ENCODE measurements around the gene RNPEPL1.
A peak's percentile ranks its signal among the peaks of the same experiment; 100 is the strongest.
"Not testable (repeated sequence)": the region's sequence is repeated elsewhere in the genome, so short reads cannot be mapped to it uniquely, and the experiment has no call there.

The RNPEPL1 gene

GRCh38 chr2:240539906-240540305 lies 28.4 kb upstream of the RNPEPL1 start:
- no peak for DNase-seq

- DNase-seq, result no peak
Measured at GRCh38 chr2:240551288-240551687, 17.0 kb upstream of the RNPEPL1 start.

DNA sequence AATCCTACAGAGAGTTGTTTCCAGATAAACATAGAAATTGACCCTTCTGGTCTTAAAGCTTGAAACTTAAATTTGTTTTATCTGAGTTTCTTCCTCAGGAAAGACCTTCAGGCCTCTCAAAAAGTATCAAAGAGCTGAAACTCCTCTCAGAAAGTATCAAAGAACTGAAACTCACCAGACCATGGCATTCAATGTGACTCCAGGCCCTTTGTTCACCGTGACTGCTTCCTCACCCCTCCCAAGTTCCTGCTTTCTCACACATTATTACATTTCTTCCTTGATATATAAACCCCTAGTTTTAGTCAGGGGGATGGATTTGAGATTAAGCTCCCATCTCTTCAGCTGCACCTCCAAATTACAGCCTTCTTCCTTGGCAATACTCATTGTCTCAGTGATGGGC lies 16.5 kb upstream of the RNPEPL1 start:
- DNase-seq, result no peak

- DNase-seq, result no peak
Measured at GRCh38 chr2:240553956-240554480, 14.3 kb upstream of the RNPEPL1 start.

DNA sequence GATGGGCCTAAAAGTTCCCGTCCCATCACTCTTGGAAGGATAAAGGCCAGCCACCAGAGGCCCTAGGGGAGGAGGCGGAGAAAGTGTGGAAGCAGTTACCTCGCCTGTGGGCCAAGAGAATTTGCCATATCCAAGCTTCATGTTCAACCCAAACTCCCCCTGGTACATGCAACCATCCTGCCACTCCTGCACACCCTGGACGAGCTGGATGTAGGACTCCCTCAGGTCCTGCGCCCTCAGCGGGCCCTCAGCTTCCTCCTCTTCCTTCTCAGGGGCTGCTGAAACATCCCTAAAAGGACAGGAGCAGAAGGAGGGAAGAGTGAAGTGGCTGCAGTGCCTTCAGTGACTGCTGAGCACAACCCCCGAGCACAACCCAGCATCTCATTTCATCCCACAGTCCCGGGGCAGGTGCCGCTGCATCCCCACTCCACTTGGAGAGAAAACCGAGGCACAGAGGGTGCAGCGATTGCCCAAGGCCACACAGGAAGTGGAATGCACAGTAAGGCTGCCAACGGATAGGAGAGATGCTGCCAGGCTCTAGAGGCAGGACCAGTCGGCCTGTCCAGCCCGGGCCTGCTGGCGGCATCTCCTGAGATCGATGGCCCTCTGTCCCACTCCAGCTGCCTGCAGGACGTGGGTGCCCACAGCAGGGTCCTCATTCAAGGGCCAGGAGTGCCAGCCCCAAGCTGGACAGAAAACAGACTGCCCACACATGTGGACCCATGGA lies 13.4 kb upstream of the RNPEPL1 start:
- no peak for DNase-seq

- DNase-seq, result no peak
Measured at GRCh38 chr2:240555541-240556250, 12.6 kb upstream of the RNPEPL1 start.

DNA sequence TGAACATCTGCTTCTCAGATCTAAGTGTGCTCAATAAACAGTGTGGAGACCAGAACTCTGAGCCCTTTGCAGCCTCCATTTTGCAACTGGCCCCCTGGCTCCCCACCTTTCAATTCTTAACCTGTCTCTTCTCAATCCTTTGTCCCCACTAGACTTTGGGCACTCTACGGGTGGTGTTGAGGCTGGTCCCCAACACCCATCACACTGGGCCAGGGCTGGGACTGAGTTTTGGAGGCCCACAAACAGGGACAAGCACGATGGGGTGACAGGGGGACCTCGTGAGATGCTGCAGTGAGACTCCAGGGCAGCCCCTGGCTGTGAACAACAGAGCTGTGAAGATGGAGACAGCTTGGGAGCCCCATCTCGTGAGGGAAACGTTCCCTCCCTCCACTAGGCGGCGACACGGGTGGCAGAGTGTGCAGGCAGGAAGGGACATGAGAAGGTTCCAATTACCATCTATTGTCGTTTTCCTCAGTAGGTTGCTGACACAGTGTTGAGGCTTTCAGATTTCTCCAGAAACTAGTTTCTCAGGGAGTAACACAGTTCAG lies 11.7 kb upstream of the RNPEPL1 start:
- no peak for DNase-seq

DNA sequence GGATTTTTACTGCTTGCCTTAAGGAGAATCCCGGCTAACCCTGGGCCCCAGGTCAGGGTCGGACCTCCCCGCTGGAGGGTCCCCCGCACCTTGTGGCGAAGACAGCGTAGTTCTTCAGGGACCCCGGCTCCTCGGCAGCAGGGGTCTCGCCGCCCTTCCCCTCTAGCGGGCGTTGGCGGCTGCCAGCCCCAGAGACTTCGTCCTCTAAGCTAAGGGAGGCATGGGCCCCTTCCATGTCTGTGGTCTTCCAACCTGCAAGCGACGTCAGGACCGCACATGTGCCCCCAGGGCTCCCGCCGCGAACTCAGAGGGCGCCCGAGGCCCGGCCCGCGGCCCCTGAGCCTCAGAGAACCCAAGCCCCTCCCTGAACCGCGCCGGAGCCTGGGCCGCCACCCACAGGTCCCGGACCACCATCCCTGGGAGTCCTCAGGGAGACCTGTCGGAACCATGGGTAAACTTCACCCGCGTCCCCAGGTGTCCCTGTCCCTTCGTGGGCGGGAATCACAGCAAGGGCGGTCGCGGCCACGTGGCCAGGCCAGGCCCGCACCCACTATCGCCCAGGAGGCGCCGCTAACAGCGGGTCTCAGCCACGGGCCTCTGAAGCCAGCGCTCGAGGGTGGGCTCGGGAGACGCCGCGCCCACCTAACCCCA lies 11.1 kb upstream of the RNPEPL1 start:
- no peak for DNase-seq

DNA sequence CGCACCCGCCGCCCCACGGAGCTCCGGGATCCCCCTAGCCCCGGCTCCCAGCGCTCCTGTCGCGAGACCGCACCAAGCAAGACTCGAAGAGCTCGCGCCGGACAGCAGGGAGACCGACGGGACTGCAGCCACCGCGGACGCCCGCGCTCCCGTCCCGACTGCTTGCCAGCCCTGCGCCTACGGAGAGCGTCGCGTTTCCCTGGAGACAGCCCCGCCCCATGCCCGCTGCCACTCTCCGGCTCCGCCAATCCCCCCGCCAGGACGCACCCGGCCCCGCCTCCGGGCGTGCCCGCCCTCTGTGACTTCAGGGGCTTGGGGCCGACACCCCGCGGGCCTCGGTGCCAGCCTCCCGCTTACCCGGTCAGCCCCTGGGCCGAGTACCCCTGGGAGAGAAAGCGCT lies 10.5 kb upstream of the RNPEPL1 start, which contains the start of gene ANKMY1:
TSS of gene ANKMY1 (minus strand) at position 181 of the 400 bp plus-strand sequence. CDS start 653 bp downstream, outside the sequence.
- no peak for DNase-seq

GRCh38 chr2:240558236-240558761 lies 10.0 kb upstream of the RNPEPL1 start:
- no peak for DNase-seq

DNA sequence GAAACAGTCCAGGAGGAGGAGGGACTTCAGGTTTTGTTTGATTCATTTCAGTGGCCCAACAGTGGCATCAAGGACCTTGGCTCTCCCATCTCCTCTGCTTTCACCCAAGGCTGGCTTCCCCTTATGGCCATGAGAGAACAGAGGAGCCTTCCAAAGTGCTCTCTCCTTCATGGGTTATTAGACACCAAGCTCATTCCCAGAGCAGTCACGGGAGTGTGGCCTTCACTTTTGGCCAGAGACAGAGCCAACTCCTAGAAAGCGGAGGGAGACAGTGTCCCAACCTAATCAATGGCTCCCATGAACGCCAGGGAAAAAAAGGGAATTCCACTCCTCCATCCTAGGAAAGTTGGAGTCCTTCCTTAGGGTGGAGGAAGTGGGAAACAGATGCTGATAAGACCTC lies 9.0 kb upstream of the RNPEPL1 start:
- DNase-seq, result no peak

DNA sequence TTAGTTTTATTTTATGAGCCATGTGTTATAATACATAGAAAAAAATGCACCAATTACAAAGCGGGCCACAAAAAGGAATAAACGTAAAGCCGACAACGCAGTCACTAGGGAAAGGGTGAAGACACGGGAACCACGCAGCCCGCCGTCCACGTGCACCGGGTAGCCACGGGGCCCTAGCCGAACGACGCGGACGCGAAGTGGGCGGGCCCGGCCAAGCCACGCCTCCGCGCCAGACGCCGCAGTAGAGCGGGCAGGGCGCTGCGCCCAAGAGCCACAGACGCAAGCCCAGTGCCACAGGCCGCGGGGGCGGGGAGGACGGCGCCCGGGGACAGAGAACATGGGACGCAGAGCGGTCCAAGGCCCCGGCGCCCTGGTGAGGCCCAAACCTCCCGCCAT lies 8.2 kb upstream of the RNPEPL1 start, which contains the start of gene DUSP28:
TSS of gene DUSP28 (plus strand) at position 274 of the 396 bp plus-strand sequence. CDS start 328 bp downstream, outside the sequence.
- peak; percentile 61 for DNase-seq

GRCh38 chr2:240560480-240561324 lies 7.6 kb upstream of the RNPEPL1 start:
- peak; percentile 84 for DNase-seq

- DNase-seq, result no peak
Measured at GRCh38 chr2:240561325-240561971, 6.8 kb upstream of the RNPEPL1 start.

GRCh38 chr2:240563231-240563630 lies 5.1 kb upstream of the RNPEPL1 start:
- DNase-seq, result not testable (repeated sequence)

- DNase-seq, result no peak
Measured at GRCh38 chr2:240563951-240564560, 4.2 kb upstream of the RNPEPL1 start.

- no peak for DNase-seq
Measured at GRCh38 chr2:240564561-240565332, 3.5 kb upstream of the RNPEPL1 start.

DNA sequence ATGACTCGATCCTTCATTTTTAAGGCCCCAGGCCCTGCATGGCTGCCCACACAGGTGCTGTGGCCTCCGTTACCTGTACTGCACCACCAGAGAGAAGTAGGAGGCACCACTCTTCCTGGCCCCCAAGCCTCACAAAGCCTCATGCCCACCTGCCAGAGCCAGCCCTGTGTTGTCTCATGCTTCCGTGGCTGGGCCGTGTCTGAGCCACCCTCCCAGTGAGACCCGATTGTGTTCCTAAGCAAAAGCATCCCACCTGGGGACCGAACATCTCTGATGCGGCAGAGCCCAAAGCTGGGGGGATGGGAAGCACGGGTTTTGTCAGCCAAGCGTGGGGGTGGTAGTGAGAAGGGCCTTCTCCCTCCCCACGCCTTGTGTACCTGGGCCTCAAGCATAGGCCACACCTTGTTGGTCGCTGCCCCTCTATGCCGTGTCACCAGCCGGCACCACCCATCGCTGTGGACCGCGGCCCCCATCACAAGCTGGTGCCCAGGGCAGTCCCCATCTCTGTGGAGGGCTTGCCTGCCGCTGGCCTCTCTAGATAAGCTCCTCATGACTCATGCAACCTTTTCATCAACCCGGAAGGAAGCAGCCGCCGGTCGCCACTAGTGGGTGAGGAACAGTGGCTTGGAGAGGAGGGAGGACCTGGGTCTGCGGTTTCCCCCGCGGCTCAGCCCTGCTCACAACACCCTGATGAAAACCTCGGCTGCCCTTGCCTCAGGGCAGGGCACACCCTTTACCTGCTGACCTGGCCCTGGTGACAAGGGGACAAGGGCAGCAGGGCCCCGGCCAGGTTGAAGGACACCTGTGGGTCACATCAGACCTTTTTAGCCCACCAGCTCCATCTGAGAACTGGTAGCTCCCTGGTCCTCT lies 2.7 kb upstream of the RNPEPL1 start:
- DNase-seq, result no peak

Data from NCI-H2171 (cell line).